Measurements from ENCODE around the gene AFP.

The AFP gene

GRCh38 chr4:73411731-73412414 is 24.1 kb upstream of the AFP start:
- H3K4me3 ChIP-seq (ENCODE audit: low read depth, low read length) = no peak overlapping the region
- no peak for DNase-seq (ENCODE audit: low read depth)

- H3K4me3 ChIP-seq (ENCODE audit: low read depth, low read length) = no peak overlapping the region
- DNase-seq (ENCODE audit: low read depth) = no peak
Observed at GRCh38 chr4:73413294-73413755, 22.7 kb upstream of the AFP start.

GRCh38 chr4:73414936-73415271 is 21.1 kb upstream of the AFP start:
- DNase-seq (ENCODE audit: low read depth) = no peak
- H3K4me3 ChIP-seq (ENCODE audit: low read depth, low read length) = no peak overlapping the region

- no peak overlapping the region for H3K4me3 ChIP-seq (ENCODE audit: low read depth, low read length)
- DNase-seq (ENCODE audit: low read depth) = no peak
Observed at GRCh38 chr4:73415807-73416238, 20.2 kb upstream of the AFP start.

GRCh38 chr4:73416423-73417087 is 19.5 kb upstream of the AFP start:
- no peak for DNase-seq (ENCODE audit: low read depth)
- H3K4me3 ChIP-seq (ENCODE audit: low read depth, low read length) = no peak overlapping the region

GRCh38 chr4:73417342-73417741 is 18.7 kb upstream of the AFP start:
- no peak overlapping the region for H3K4me3 ChIP-seq (ENCODE audit: low read depth, low read length)
- no peak for DNase-seq (ENCODE audit: low read depth)

GRCh38 chr4:73417973-73418372 is 18.0 kb upstream of the AFP start:
- H3K4me3 ChIP-seq (ENCODE audit: low read depth, low read length) = no peak overlapping the region
- DNase-seq (ENCODE audit: low read depth) = no peak

- no peak for DNase-seq (ENCODE audit: low read depth)
- no peak overlapping the region for H3K4me3 ChIP-seq (ENCODE audit: low read depth, low read length)
Observed at GRCh38 chr4:73418677-73419076, 17.3 kb upstream of the AFP start.

GRCh38 chr4:73419106-73420038 is 16.6 kb upstream of the AFP start:
- no peak for DNase-seq (ENCODE audit: low read depth)
- no peak overlapping the region for H3K4me3 ChIP-seq (ENCODE audit: low read depth, low read length)

GRCh38 chr4:73420615-73421014 is 15.4 kb upstream of the AFP start:
- H3K4me3 ChIP-seq (ENCODE audit: low read depth, low read length) = no peak overlapping the region
- DNase-seq (ENCODE audit: low read depth) = no peak

GRCh38 chr4:73421708-73422457 is 14.1 kb upstream of the AFP start:
- no peak overlapping the region for H3K4me3 ChIP-seq (ENCODE audit: low read depth, low read length)
- no peak for DNase-seq (ENCODE audit: low read depth)

GRCh38 chr4:73422458-73422752 is 13.6 kb upstream of the AFP start:
- no peak for DNase-seq (ENCODE audit: low read depth)
- H3K4me3 ChIP-seq (ENCODE audit: low read depth, low read length) = no peak overlapping the region

GRCh38 chr4:73423184-73423583 is 12.8 kb upstream of the AFP start:
- no peak overlapping the region for H3K4me3 ChIP-seq (ENCODE audit: low read depth, low read length)
- no peak for DNase-seq (ENCODE audit: low read depth)

- DNase-seq (ENCODE audit: low read depth) = no peak
- H3K4me3 ChIP-seq (ENCODE audit: low read depth, low read length) = no peak overlapping the region
Observed at GRCh38 chr4:73426666-73427065, 9.4 kb upstream of the AFP start.

GRCh38 chr4:73429118-73429517 is 6.9 kb upstream of the AFP start:
- no peak overlapping the region for H3K4me3 ChIP-seq (ENCODE audit: low read depth, low read length)
- DNase-seq (ENCODE audit: low read depth) = no peak

- no peak overlapping the region for H3K4me3 ChIP-seq (ENCODE audit: low read depth, low read length)
- DNase-seq (ENCODE audit: low read depth) = no peak
Observed at GRCh38 chr4:73429826-73430587, 6.0 kb upstream of the AFP start.

- DNase-seq (ENCODE audit: low read depth) = no peak
- no peak overlapping the region for H3K4me3 ChIP-seq (ENCODE audit: low read depth, low read length)
Observed at GRCh38 chr4:73431813-73432168, 4.2 kb upstream of the AFP start.

- DNase-seq (ENCODE audit: low read depth) = no peak
- no peak overlapping the region for H3K4me3 ChIP-seq (ENCODE audit: low read depth, low read length)
Observed at GRCh38 chr4:73432169-73433000, 3.6 kb upstream of the AFP start.
